GM21576 (cell line): Measurements from ENCODE around the gene AK5.
"Not testable (repeated sequence)": the region's sequence is repeated elsewhere in the genome, so short reads cannot be mapped to it uniquely, and the experiment has no call there.

ENCODE experiments used
- ATAC-seq: cut with Tn5 transposase; IDR thresholded peaks from one replicate; pipeline ENCODE4 v1.9.1; 2021; ENCODE audit warnings: mild to moderate bottlenecking, moderate library complexity; ENCODE audit not compliant: unreplicated experiment

Gene AK5

DNA sequence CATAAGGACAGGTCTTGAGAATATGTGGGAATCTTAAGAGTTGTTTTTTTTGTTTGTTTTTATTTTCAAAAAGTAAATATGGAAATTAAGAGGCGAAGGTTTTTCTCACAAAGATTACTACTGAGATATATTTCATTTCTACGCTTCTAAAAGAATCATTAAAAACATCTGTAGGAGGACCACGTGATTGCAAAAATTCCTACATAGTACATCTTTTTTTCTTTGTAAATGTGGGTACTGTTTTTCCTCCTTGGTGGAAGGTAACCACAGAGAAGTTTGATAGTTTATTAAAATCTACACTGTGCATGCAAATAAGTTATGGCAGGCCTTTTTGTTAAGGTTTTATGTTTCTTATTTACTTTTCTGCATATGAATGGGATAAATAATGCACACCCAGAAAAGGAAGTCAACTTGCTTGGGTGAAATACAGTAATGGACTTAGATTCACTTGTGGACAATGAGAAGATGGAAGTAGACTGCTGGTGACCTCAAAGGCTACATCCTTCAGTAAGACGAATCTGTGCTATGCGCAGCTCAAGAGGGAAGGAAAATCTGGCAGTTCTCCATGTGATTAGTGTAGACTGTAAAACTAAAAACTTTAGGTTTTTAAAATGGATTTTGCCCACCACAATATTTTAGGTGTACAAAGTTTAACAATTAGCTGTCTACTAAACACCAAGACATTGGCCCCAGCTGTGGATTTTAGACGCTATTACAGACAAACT lies 2.0 kb downstream of the AK5 start:
- ATAC-seq: no peak

GRCh38 chr1:77287535-77287934 lies 5.7 kb downstream of the AK5 start:
- ATAC-seq: no peak

GRCh38 chr1:77288275-77288674 lies 6.5 kb downstream of the AK5 start:
- ATAC-seq: no peak

DNA sequence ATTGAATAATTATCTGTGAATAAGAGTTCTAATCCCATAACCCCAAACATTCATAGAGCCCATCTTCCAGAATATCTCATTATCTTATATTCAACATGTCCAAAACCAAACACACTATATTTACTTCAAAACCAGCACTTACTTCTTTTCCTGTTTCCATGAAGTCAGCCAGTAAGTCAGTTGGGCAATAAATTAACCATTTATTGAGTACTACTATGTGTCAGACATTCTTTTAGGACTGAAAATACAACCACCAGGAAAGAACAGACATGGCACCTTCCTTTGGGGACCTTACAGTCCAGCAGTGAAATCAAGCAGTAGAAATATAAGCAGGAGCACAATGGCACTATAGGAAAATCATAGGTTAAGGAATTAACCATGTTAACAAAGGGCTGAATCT lies 8.8 kb downstream of the AK5 start:
- ATAC-seq: no peak

DNA sequence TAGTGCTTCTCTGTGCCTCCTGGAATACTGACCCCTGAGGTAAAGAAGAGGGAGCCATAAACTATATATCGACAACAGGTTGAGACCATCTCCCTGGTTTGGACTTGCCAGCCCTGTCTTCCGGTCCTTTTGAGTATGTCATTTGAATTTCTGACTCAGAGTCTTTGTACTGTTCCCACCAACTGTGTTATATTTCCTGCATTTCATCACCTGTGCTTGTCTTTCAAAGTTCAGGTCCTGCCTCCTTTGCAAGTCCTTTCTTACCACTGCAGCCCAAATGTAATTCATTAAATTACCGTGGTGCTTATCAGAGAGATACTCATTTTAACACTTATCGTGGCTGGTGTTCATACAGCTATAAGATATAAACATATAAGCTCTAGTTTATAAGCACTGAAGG lies 10.7 kb downstream of the AK5 start:
- no peak for ATAC-seq

DNA sequence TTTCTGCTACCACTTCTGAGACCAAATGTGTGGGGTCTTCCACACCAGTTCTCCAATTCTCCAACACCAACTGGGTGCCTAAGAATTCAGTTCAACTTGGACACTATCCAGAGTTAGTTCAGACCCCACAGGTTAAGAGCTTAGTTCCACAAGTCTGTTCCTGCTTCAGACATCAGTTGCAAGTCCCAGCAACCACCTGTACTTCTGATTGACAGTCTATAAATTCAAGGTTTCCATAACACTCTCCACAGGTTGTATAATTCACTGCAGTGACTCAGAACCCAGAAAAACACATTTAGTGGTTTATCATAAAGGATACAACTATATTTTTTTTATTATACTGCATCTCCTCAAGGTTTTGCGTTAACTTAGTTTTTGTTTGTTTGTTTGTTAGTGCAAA lies 18.7 kb downstream of the AK5 start:
- ATAC-seq: no peak

GRCh38 chr1:77303387-77303786 lies 21.6 kb downstream of the AK5 start:
- ATAC-seq: no peak

GRCh38 chr1:77308889-77309621 lies 27.2 kb downstream of the AK5 start:
- ATAC-seq: no peak

DNA sequence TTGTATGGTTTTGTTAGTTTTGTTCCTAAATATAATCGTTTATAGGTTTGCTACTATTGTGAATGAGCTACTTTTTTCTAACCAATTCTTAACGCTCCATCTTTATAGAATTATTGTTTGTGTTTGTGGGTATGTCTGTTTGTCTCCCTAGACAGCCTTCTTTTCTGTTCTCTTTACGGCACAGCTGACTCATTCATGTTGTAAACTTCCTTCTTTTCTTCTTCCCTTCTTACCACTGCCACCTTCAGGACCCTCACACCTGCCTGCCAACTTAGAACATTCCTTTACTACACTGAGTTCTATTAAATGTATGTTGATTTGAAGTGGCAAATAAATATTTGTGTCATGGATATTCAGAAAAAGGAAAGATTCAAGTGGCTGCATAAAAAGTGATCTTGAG lies 29.1 kb downstream of the AK5 start:
- ATAC-seq: no peak

GRCh38 chr1:77312364-77312763 lies 30.5 kb downstream of the AK5 start:
- not testable (repeated sequence) for ATAC-seq

- peak; percentile 79 for ATAC-seq
Measured at GRCh38 chr1:77313491-77313890, 31.7 kb downstream of the AK5 start.

DNA sequence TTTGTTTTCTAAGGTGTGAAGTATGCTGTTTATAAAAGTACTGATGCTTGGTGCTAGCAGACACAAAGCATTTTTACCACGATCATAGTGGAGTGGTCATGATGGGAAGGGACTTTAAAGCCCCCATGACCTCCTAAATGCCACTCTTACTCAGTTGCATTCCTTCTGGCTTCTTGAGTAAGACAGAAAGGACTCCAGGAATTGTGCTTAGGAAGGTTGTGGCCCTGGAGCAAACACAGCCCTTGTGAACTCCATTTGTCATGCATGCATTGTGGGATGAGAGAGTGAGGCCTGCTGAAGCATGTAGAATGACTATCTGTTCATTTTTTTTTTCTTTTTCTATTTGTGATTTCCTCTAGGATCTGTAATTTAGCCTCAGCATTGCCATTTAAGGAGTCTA lies 34.2 kb downstream of the AK5 start:
- no peak for ATAC-seq

GRCh38 chr1:77316966-77317365 lies 35.1 kb downstream of the AK5 start:
- ATAC-seq: no peak

DNA sequence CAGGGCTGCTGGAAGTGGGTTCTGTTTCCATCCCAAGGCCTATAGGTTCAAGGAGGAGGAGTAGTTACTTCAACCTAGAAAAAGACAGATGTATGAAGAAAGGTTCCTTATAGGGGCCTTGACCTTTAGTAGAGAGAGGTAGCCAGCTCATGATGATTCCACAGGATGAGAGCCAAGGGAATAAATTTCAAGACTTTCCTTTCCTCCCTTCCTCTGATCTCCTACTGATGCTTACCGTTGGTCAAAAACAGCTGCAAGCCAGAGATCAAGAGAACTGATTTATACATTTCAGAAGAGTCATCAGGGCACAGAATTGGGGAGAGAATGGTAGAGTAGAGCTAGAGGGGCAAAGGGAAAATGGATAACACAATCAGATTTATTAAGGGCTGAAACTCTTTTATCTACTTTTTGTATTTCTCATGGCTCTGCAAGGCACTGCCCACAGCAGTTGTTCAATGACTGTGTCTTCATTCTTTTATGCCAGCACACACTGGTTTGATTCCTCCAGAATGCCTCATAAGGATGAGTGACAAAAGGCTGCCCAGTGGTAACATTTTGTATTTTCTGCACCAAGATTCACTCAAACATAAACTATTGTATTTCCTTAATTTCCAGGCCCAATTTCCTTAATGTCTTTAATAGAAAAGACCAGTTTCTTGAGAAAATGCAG lies 37.4 kb downstream of the AK5 start:
- ATAC-seq: no peak

- ATAC-seq: no peak
Measured at GRCh38 chr1:77322061-77322900, 40.5 kb downstream of the AK5 start.

GRCh38 chr1:77333501-77333900 lies 51.7 kb downstream of the AK5 start:
- ATAC-seq: no peak

DNA sequence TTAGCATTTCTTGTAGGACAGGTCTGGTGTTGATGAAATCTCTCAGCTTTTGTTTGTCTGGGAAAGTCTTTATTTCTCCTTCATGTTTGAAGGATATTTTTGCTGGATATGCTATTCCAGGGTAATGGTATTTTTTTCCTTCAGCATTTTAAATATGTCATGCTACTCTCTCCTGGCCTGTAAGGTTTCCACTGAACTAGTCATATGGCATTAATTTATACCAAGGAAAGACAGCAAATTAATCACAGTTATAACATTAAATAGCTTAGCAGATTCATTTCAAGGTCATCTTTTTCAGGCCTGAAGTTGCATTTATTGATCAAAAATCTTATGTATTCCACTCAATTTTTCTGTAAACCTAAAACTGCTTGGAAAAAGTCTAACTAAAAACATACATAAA lies 54.9 kb downstream of the AK5 start:
- ATAC-seq: no peak

DNA sequence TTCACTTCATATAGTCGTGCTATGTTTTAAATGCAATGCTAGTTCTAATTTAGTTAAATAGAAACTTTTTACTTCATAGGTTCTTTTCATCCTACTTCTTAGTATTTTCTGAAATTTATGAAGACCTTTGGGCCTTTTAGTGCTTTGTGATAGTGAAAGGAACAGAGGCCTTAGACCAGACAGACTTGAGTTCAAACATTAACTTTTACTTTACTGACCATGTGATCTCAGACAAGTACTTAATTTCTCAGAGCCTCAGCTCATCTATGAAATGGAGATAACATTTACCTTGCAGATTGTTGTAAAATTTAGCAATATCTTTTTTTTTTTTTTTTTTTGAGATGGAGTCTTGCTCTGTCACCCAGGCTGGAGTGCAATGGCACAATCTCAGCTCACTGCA lies 57.5 kb downstream of the AK5 start:
- ATAC-seq: no peak

DNA sequence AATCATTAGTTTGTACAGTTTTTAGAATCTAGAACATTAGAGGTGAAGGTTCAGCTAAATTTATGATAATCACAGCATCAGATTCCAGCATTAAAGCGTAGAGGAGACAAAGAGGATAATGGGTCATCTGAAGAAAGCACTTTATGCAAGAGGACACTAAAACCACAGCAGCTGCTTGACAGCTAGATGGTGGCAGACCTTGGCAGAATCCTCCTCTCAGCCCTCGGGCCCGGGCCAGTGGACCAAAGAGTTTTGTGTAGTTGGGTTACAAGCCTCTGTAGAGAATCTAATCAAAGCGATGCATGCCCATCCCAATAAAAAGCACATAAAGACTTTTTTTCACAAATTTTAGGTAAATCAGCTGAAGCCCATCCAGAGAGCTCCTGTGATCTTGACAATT lies 59.4 kb downstream of the AK5 start:
- ATAC-seq: no peak

GRCh38 chr1:77342745-77343144 lies 60.9 kb downstream of the AK5 start:
- ATAC-seq: no peak

GRCh38 chr1:77347646-77348045 lies 65.8 kb downstream of the AK5 start:
- no peak for ATAC-seq
